Measurements from ENCODE around the gene ZFY. TPM values are rescaled to one million over a fixed set of nuclear protein-coding genes. Genes with fewer than 3 reads are reported as not detected.

The ZFY gene
- total and polyA plus RNA-seq, 2 of the 8 experiments (the other 6 are each of a cell fraction or from before 2014, with no cell fraction given): 1.5 to 8.9 TPM

- Histone ChIP-seq H4K91ac (replicated peaks; ENCODE audit: insufficient read length, low read length) (no peak overlapping the region), H3K36me3 (ENCODE audit: control insufficient read depth in 2 of 4, insufficient read depth in 4 of 4, low read length in 3 of 4) (peaks cover 0 to 6% (median 2%) of the 10 kb centered on the region in 4 experiments; a peak in 3 of 8 replicates), H3K79me2 (ENCODE audit: control insufficient read depth in 1 of 2, insufficient read depth in 2 of 2, low read length in 2 of 2) (peaks cover 0 to 3% of the 10 kb centered on the region in 2 experiments; a peak in 1 of 4 replicates), H3K14ac (ENCODE audit: insufficient read length) (no peak overlapping the region), H2BK5ac (ENCODE audit: low read depth, low read length) (no peak overlapping the region), H3K23me2 (ENCODE audit: low read depth, low read length) (no peaks in the 10 kb centered on the region), H3K27me3 (replicated peaks in 1 of 4; ENCODE audit: control insufficient read depth in 3 of 4, extremely low read depth in 1 of 4, insufficient read depth in 3 of 4, low read length in 3 of 4) (no peaks in the 10 kb centered on the region), H3K4ac (replicated peaks; ENCODE audit: insufficient read length, low read depth, low read length) (no peak overlapping the region), H3K18ac (ENCODE audit: extremely low read depth, low read length) (no peak overlapping the region), H3K27ac (ENCODE audit: low read depth, low read length) (no peak overlapping the region), H2BK12ac (ENCODE audit: low read depth, low read length) (no peak overlapping the region), H3K9ac (replicated peaks in 1 of 4; ENCODE audit: extremely low read depth in 1 of 4, low read depth in 3 of 4, low read length in 3 of 4) (no peak overlapping the region), H2BK20ac (ENCODE audit: low read length) (no peak overlapping the region), H3K4me2 (ENCODE audit: insufficient read depth in 1 of 2, low read depth in 2 of 2, low read length in 2 of 2) (no peak overlapping the region), H3K23ac (ENCODE audit: insufficient read length) (no peak overlapping the region), H3K4me3 (ENCODE audit: extremely low read depth in 1 of 4, insufficient read depth in 2 of 4, low read depth in 3 of 4, low read length in 4 of 4) (no peak overlapping the region), H2BK120ac (replicated peaks; ENCODE audit: low read depth, low read length) (no peak overlapping the region), H3K9me3 (ENCODE audit: insufficient read depth in 2 of 2, low read depth in 1 of 2, low read length in 1 of 2) (no peaks in the 10 kb centered on the region), H2AFZ (ENCODE audit: low read length) (no peak overlapping the region), H4K20me1 (replicated peaks in 1 of 2; ENCODE audit: control insufficient read depth in 1 of 2, insufficient read depth in 2 of 2, low read length in 2 of 2) (no peaks in the 10 kb centered on the region), H2AK5ac (ENCODE audit: low read depth, low read length) (no peak overlapping the region), H2BK15ac (ENCODE audit: low read length) (no peak overlapping the region), H4K8ac (ENCODE audit: extremely low read depth, insufficient read depth, low read length) (no peak overlapping the region), H3K79me1 (ENCODE audit: low read depth, low read length) (no peaks in the 10 kb centered on the region), H3K4me1 (replicated peaks in 1 of 4; ENCODE audit: control insufficient read depth in 3 of 4, insufficient read depth in 4 of 4, low read length in 3 of 4) (no peaks in the 10 kb centered on the region), H4K5ac (ENCODE audit: insufficient read length, low read depth, low read length) (no peak overlapping the region), H3K56ac (replicated peaks; ENCODE audit: insufficient read length, low read depth, low read length) (no peak overlapping the region)
- DNase-seq (ENCODE audit: low read depth in 1 of 2, low spot score in 2 of 2) (no peak), FAIRE-seq (no peak)
- WGBS, 2 experiments (ENCODE audit: extremely low coverage in 1 of 2, insufficient coverage in 1 of 2, insufficient read length in 1 of 2, insufficient replicate concordance in 2 of 2, low coverage in 1 of 2, low lambda C conversion rate in 2 of 2, missing lambda C conversion rate in 1 of 2): 100% methylated on average over 1 of the region's 1 CpG; no CpG with 5 or more reads in 1 of the 2 experiments
- POLR2A ChIA-PET (ENCODE audit: partially characterized antibody): no interaction called here
- CTCF ChIA-PET (ENCODE audit: partially characterized antibody): interaction anchor here (0.5 kb wide), 1 partner anchor 14 kb away, joined by 3 read pairs; no protein-coding TSS in a partner anchor
- TF ChIP-seq EP300 (IDR thresholded peaks at IDR 0.05; ENCODE audit: borderline replicate concordance in 1 of 2, low read depth in 2 of 2, low read length in 2 of 2): no peak
Measured at GRCh38 chrY:2972708-2973107, 37.5 kb downstream of the ZFY start.

Measured in H1 (cell line).